ENCODE measurements around the gene KPNA2. TPM values are rescaled to one million over a fixed set of nuclear protein-coding genes. Genes with fewer than 3 reads are reported as not detected.

Gene KPNA2
- total RNA-seq, 1 experiment from 2014 or later: 170 TPM

DNA sequence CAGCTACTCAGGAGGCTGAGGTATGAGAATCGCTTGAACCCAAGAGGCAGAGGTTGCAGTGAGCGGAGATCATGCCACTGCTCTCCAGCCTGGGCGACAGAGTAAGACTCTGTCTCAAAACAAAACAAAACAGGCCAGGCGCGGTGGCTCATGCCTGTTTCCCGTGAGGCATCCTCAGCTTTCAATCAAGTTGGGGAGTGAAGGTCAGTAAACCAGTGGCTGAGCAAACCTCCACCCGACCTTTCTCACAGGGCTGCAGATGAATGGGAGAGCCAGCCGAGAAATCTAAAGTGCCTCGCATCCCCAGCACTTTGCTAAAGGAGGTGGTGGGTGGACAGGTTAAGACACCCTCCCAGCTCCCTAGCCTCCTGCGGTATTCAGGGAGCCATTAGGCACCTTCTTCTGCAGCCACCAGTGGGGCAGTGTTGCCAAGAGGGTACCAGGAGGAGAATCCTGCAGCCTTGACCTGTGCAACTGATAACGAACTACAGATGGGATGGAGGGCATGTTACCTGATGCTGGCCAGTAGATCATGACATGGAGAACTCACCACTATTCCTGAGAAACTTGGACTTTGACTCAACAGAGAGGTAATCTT, 59.0 kb downstream of the KPNA2 start:
- Histone ChIP-seq H3K36me3 (ENCODE audit: insufficient read depth, low read length) (no peaks in the 10 kb centered on the region), H3K4me2 (ENCODE audit: low read depth, low read length, poor library complexity, severe bottlenecking) (no peak overlapping the region), H3K9me2 (replicated peaks; ENCODE audit: insufficient read depth, low read length) (no peaks in the 10 kb centered on the region), H3K27me3 (ENCODE audit: low read length) (no peaks in the 10 kb centered on the region), H3K79me2 (ENCODE audit: low read length) (no peaks in the 10 kb centered on the region), H3K4me1 (ENCODE audit: low read length) (0 out of 2 replicates have a peak, but pooled peaks cover 2% of the 10 kb centered on the region), H3K4me3 (ENCODE audit: low read length) (no peak overlapping the region), H4K20me1 (ENCODE audit: insufficient read depth, low read depth, low read length) (no peaks in the 10 kb centered on the region), H3K9me3 (ENCODE audit: low read length) (no peaks in the 10 kb centered on the region), H3K27ac (ENCODE audit: low read length) (no peak overlapping the region), H3K9ac (ENCODE audit: low read length) (no peak overlapping the region), H2AFZ (ENCODE audit: low read length) (no peak overlapping the region)
- no peak for DNase-seq

DNA sequence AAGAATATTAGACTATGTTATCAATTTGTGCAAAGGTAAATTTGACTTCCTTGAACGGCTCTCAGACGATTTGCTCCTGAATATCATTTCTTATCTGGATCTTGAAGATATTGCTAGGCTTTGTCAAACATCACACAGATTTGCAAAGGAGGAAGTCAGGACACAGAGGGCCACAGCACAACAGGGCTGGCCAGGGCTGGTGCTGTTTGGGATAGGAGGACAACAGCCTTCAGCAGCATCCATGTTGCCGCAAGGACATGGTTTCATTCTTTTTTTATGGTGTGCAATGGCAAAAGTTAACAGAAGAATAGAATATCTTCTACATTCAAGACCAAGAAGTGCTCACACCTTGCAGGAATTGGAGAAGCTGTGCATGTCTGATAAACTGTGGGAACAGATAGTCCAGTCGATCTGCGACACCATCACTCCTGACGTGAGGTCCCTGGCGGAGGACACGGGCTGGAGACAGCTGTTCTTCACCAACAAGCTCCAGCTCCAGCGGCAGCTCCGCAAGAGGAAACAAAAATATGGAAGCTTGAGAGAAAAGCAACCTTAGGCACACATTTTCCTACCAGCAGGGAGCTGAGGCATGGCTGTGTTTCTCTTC, 59.8 kb downstream of the KPNA2 start:
- no peaks in the 10 kb centered on the region for H3K79me2 ChIP-seq (ENCODE audit: low read length)
- H4K20me1 ChIP-seq (ENCODE audit: insufficient read depth, low read depth, low read length): no peaks in the 10 kb centered on the region
- no peak for DNase-seq
- no peak overlapping the region for H3K4me3 ChIP-seq (ENCODE audit: low read length)
- no peaks in the 10 kb centered on the region; the same call in 1 of the 2 replicates for H3K36me3 ChIP-seq (ENCODE audit: insufficient read depth, low read length)
- no peak overlapping the region for H2AFZ ChIP-seq (ENCODE audit: low read length)
- H3K4me2 ChIP-seq (ENCODE audit: low read depth, low read length, poor library complexity, severe bottlenecking): no peak overlapping the region
- no peak overlapping the region for H3K9ac ChIP-seq (ENCODE audit: low read length)
- H3K9me3 ChIP-seq (ENCODE audit: low read length): no peaks in the 10 kb centered on the region
- no peak overlapping the region for H3K27ac ChIP-seq (ENCODE audit: low read length)
- H3K27me3 ChIP-seq (ENCODE audit: low read length): no peaks in the 10 kb centered on the region
- H3K9me2 ChIP-seq (replicated peaks; ENCODE audit: insufficient read depth, low read length): no peaks in the 10 kb centered on the region
- H3K4me1 ChIP-seq (ENCODE audit: low read length): 0 out of 2 replicates have a peak, but pooled peaks cover 2% of the 10 kb centered on the region

DNA sequence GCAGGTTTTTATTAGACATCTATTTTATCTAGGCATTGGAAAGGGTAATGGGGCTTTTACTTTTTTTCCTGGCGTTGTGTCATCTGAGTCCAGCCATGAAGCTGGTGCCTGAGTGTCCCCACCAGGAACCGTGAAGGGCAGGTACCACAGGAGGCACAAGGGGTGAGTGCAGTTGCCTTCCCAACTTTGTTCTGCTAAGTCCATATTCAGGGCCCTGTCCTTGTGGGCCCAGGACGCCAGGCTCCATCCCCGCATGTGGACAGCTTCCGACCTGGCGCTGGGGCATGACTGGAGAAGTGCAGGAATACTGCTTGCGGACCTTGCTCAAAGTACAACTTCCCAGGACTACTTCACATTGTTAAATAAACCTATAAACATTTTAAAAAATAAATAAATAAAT, 60.6 kb downstream of the KPNA2 start:
- no peaks in the 10 kb centered on the region; the same call in 1 of the 2 replicates for H3K36me3 ChIP-seq (ENCODE audit: insufficient read depth, low read length)
- H3K79me2 ChIP-seq (ENCODE audit: low read length): peaks cover 3% of the 10 kb centered on the region; the same call in 1 of the 2 replicates
- peaks cover 9% of the 10 kb centered on the region for H3K4me1 ChIP-seq (ENCODE audit: low read length)
- H3K27me3 ChIP-seq (ENCODE audit: low read length): no peaks in the 10 kb centered on the region
- no peaks in the 10 kb centered on the region for H3K9me3 ChIP-seq (ENCODE audit: low read length)
- H3K4me3 ChIP-seq (ENCODE audit: low read length): no peak overlapping the region
- no peak overlapping the region for H3K27ac ChIP-seq (ENCODE audit: low read length)
- no peak overlapping the region for H2AFZ ChIP-seq (ENCODE audit: low read length)
- no peaks in the 10 kb centered on the region for H3K9me2 ChIP-seq (replicated peaks; ENCODE audit: insufficient read depth, low read length)
- H3K9ac ChIP-seq (ENCODE audit: low read length): no peak overlapping the region
- no peaks in the 10 kb centered on the region for H4K20me1 ChIP-seq (ENCODE audit: insufficient read depth, low read depth, low read length)
- H3K4me2 ChIP-seq (ENCODE audit: low read depth, low read length, poor library complexity, severe bottlenecking): no peak overlapping the region
- DNase-seq: no peak

Other genes with a start within 250 kb of the KPNA2 start
- 197 and 310 TPM in 2 replicates for gene BPTF, start 210.2 kb upstream of the KPNA2 start, total RNA-seq (2014; rRNA removed; shearing (Covaris generic); ENCODE audit: low replicate concordance)
- 51.0 and 52.9 TPM in 2 replicates for gene C17orf58, start 39.3 kb upstream of the KPNA2 start, total RNA-seq (2014; rRNA removed; shearing (Covaris generic); ENCODE audit: low replicate concordance)
- 66.7 and 136 TPM in 2 replicates for gene AMZ2, start 212.3 kb downstream of the KPNA2 start, total RNA-seq (2014; rRNA removed; shearing (Covaris generic); ENCODE audit: low replicate concordance)

Measured in Karpas-422 (cell line).